Bone marrow (tissue), 2 donors: ENCODE data around the gene TENT4B.
"Not testable (repeated sequence)": the region's sequence is repeated elsewhere in the genome, so short reads cannot be mapped to it uniquely, and the experiment has no call there.

Source experiments
- DNase-seq, 2 donors: peaks; one replicate each; lab custom pipeline; 2025; lab: John Stamatoyannopoulos, UW

TENT4B gene

GRCh38 chr16:50154420-50154950 lies 1.4 kb downstream of the TENT4B start:
- no peak for DNase-seq

- DNase-seq: no peak
Observed at GRCh38 chr16:50155925-50156324, 2.8 kb downstream of the TENT4B start.

- DNase-seq: no peak
Observed at GRCh38 chr16:50156590-50156989, 3.5 kb downstream of the TENT4B start.

GRCh38 chr16:50160495-50161164 lies 7.5 kb downstream of the TENT4B start:
- no peak for DNase-seq

GRCh38 chr16:50161950-50162349 lies 8.8 kb downstream of the TENT4B start:
- DNase-seq: no peak

GRCh38 chr16:50165473-50165872 lies 12.4 kb downstream of the TENT4B start:
- no peak for DNase-seq

GRCh38 chr16:50166511-50167500 lies 13.7 kb downstream of the TENT4B start:
- peak in 1 of 2 donors; percentile 18 for DNase-seq

- no peak for DNase-seq
Observed at GRCh38 chr16:50167556-50167955, 14.4 kb downstream of the TENT4B start.

GRCh38 chr16:50169555-50170096 lies 16.5 kb downstream of the TENT4B start:
- DNase-seq: peak in 1 of 2 donors; percentile 11

GRCh38 chr16:50171773-50172172 lies 18.7 kb downstream of the TENT4B start:
- DNase-seq: not testable (repeated sequence)

GRCh38 chr16:50172195-50172922 lies 19.3 kb downstream of the TENT4B start:
- DNase-seq: no peak

GRCh38 chr16:50173316-50173715 lies 20.2 kb downstream of the TENT4B start:
- no peak for DNase-seq

- DNase-seq: no peak
Observed at GRCh38 chr16:50178491-50178941, 25.4 kb downstream of the TENT4B start.

- DNase-seq: no peak
Observed at GRCh38 chr16:50182441-50182840, 29.3 kb downstream of the TENT4B start.

GRCh38 chr16:50183316-50183715 lies 30.2 kb downstream of the TENT4B start:
- no peak for DNase-seq

GRCh38 chr16:50185005-50185505 lies 31.9 kb downstream of the TENT4B start:
- DNase-seq: no peak

GRCh38 chr16:50188619-50189136 lies 35.6 kb downstream of the TENT4B start:
- DNase-seq: no peak

- DNase-seq: no peak
Observed at GRCh38 chr16:50190292-50190691, 37.2 kb downstream of the TENT4B start.

- DNase-seq: no peak
Observed at GRCh38 chr16:50192386-50193050, 39.4 kb downstream of the TENT4B start.

GRCh38 chr16:50193594-50193993 lies 40.5 kb downstream of the TENT4B start:
- DNase-seq: no peak

GRCh38 chr16:50195276-50195675 lies 42.2 kb downstream of the TENT4B start:
- no peak for DNase-seq
